ENCODE results near the gene FXYD5. TPM values are rescaled to one million over a fixed set of nuclear protein-coding genes. Genes with fewer than 3 reads are reported as not detected.

The FXYD5 gene
- total RNA-seq, 6 experiments from 2014 or later = 5.6 to 23.6 (median 14.2) TPM

GRCh38 chr19:35202722-35203688 lies 48.5 kb downstream of the FXYD5 start:
- no peak for ATAC-seq
- 85% methylated on average over 4 of the region's 4 CpGs for WGBS (ENCODE audit: insufficient coverage, low coverage, low lambda C conversion rate, missing lambda C conversion rate)
- intact Hi-C loops (cut with DNase I) = no loop called here

GRCh38 chr19:35204799-35205732 lies 50.5 kb downstream of the FXYD5 start:
- Histone ChIP-seq H3K4me1 (no peaks in the 10 kb centered on the region), H3K9me3 (no peaks in the 10 kb centered on the region), H3K36me3 (no peaks in the 10 kb centered on the region), H3K27me3 (no peaks in the 10 kb centered on the region), H3K4me3 (no peak overlapping the region), H3K27ac (no peak overlapping the region)
- WGBS (ENCODE audit: insufficient coverage, low coverage, low lambda C conversion rate, missing lambda C conversion rate) = 84% methylated on average over 12 of the region's 13 CpGs
- DNase-seq = peak in 1 of 3 donors; percentile 42
- peak; percentile 59 to 79 (median 70) for ATAC-seq
- intact Hi-C loops (cut with DNase I) = no loop called here
- no peak for TF ChIP-seq POLR2A (IDR thresholded peaks at IDR 0.05)
- no peak for TF ChIP-seq CTCF (IDR thresholded peaks at IDR 0.05)

More at GRCh38 chr19:35202722-35203688, 48.5 kb downstream of the FXYD5 start:
- peak in 1 of 3 donors; percentile 7 for DNase-seq
- no peaks in the 10 kb centered on the region for H3K9me3 ChIP-seq
- no peaks in the 10 kb centered on the region for H3K4me1 ChIP-seq
- TF ChIP-seq CTCF (IDR thresholded peaks at IDR 0.05) (no peak), POLR2A (IDR thresholded peaks at IDR 0.05) (no peak)
- H3K4me3 ChIP-seq = no peak overlapping the region
- H3K27ac ChIP-seq = no peak overlapping the region
- H3K36me3 ChIP-seq = no peaks in the 10 kb centered on the region
- H3K27me3 ChIP-seq = no peaks in the 10 kb centered on the region

- H3K27ac ChIP-seq = no peak overlapping the region
- TF ChIP-seq CTCF (IDR thresholded peaks at IDR 0.05) (no peak), POLR2A (IDR thresholded peaks at IDR 0.05) (no peak)
- H3K4me3 ChIP-seq = no peak overlapping the region
- H3K4me1 ChIP-seq = no peaks in the 10 kb centered on the region
- no peaks in the 10 kb centered on the region for H3K9me3 ChIP-seq
- no peaks in the 10 kb centered on the region for H3K36me3 ChIP-seq
- no peak for ATAC-seq
- 64% methylated on average over 6 of the region's 6 CpGs for WGBS (ENCODE audit: insufficient coverage, low coverage, low lambda C conversion rate, missing lambda C conversion rate)
- no peak for DNase-seq
- intact Hi-C loops (cut with DNase I) = no loop called here
- H3K27me3 ChIP-seq = no peaks in the 10 kb centered on the region
Observed at GRCh38 chr19:35205733-35206323, 51.3 kb downstream of the FXYD5 start.

- Histone ChIP-seq H3K4me3 (no peak overlapping the region), H3K4me1 (no peaks in the 10 kb centered on the region), H3K36me3 (no peaks in the 10 kb centered on the region), H3K27ac (no peak overlapping the region), H3K27me3 (no peaks in the 10 kb centered on the region), H3K9me3 (no peaks in the 10 kb centered on the region)
- DNase-seq (peak in 1 of 3 donors; percentile 5), ATAC-seq (no peak)
- 62% methylated on average over 5 of the region's 5 CpGs for WGBS (ENCODE audit: insufficient coverage, low coverage, low lambda C conversion rate, missing lambda C conversion rate)
- no peak for TF ChIP-seq POLR2A (IDR thresholded peaks at IDR 0.05)
- no peak for TF ChIP-seq CTCF (IDR thresholded peaks at IDR 0.05)
- intact Hi-C loops (cut with DNase I) = no loop called here
Observed at GRCh38 chr19:35206379-35206778, 51.8 kb downstream of the FXYD5 start.

All from right lobe of liver (tissue), 6 donors.